ENCODE data around the gene NUP188.

NUP188 gene, protein sequence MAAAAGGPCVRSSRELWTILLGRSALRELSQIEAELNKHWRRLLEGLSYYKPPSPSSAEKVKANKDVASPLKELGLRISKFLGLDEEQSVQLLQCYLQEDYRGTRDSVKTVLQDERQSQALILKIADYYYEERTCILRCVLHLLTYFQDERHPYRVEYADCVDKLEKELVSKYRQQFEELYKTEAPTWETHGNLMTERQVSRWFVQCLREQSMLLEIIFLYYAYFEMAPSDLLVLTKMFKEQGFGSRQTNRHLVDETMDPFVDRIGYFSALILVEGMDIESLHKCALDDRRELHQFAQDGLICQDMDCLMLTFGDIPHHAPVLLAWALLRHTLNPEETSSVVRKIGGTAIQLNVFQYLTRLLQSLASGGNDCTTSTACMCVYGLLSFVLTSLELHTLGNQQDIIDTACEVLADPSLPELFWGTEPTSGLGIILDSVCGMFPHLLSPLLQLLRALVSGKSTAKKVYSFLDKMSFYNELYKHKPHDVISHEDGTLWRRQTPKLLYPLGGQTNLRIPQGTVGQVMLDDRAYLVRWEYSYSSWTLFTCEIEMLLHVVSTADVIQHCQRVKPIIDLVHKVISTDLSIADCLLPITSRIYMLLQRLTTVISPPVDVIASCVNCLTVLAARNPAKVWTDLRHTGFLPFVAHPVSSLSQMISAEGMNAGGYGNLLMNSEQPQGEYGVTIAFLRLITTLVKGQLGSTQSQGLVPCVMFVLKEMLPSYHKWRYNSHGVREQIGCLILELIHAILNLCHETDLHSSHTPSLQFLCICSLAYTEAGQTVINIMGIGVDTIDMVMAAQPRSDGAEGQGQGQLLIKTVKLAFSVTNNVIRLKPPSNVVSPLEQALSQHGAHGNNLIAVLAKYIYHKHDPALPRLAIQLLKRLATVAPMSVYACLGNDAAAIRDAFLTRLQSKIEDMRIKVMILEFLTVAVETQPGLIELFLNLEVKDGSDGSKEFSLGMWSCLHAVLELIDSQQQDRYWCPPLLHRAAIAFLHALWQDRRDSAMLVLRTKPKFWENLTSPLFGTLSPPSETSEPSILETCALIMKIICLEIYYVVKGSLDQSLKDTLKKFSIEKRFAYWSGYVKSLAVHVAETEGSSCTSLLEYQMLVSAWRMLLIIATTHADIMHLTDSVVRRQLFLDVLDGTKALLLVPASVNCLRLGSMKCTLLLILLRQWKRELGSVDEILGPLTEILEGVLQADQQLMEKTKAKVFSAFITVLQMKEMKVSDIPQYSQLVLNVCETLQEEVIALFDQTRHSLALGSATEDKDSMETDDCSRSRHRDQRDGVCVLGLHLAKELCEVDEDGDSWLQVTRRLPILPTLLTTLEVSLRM (N-terminal part only)

DNA sequence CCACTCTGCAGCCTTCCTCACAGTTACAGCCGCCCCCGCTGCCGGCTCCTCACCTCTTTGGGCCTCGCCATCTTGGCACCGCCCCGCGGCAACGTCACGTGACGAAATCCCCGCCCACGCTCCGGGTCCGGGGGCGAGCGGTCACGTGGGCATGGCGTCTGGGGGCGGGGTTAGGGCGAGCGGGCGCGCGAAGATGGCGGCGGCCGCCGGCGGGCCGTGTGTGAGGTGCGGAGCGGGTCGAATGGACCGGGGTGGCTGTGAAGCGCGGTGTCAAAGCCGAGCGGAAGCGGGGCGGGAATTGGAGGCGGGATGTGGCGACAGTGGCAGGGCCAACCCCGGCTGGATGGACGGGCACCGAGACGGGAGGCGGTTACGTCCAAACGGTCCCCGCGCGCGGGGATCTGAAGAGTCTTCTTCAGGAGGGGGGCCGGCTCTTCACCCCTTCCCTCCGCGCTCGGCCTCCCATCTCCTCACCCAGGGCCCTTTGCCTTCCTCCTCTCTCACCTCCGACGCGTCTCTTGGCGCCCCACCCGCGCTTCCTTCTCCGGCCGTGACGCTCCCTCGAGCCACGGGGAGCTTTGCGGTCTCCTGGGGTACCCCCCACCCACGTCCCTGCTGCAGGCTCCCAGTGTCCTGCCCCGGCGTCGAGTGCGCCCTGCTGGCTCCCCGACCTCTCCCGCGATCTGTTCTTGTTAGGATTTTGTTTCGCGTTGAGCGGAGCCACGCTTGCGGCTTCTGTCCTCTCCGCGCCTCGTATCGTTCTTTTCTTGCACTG is at the start of gene NUP188, which contains the start of gene DOLK:
NUP188 (plus strand) TSS at position 173 of the 775 bp plus-strand sequence; CDS start at position 194, 21 bp downstream.
DOLK (minus strand) TSS at position 77 of the 775 bp plus-strand sequence. CDS start 300 bp downstream, outside the sequence.
- DNase-seq (ENCODE audit: low spot score) = peak; percentile 96

DNA sequence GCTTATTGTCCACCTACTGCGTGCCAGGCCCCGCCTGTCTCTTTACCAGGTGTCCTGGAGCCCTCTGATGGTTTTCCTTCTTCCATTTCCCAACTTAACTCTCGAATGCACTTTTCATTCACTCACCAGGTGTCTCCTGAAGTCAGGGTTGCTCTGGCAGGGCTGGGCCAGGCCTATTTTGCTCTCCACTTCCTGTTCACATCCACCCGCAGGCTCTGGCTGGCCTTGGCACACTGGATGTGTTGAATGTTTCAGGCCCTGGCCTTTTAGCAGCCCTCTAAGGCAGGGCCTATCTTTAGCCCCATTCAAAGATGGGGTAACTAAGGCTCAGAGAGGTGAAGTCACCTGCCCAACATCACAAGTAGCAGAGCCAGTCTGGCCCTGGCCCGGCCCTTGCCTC is 49.1 kb upstream of the NUP188 start:
- no peak for DNase-seq (ENCODE audit: low spot score)

DNA sequence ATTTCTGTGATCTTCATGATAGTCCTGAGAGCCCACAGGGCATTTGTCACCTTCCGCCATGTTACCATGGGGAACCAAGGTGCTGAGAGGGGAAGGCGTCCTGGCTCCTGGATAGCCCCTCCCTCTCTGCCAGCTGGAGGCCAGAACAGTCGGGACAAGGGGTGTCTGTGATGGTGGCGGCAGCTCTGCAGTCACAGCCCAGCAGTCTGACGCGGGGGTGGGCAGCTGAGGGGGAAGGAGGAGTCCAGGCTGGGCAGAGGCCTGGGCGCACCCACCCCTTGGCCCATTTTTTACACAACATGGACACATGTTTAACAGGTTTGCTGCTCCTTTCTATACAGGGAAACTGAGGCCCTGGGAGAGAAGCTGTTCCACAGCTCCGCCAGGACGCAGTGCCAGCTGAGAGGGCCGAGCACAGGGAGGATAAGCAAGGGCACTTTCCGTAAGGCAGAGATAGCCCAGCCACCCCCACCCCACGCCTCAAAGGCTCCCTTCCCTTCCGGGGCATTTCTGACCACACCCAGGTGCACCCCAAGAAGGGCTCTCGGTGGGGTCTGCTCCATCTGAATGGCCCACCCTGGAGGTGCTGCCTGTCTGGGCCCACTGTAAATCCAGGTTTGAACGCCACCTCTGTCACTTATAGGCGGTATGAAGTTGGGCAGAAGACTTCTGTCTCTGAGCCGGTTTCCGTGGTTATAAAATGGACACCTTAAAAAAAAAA is 48.5 kb upstream of the NUP188 start:
- DNase-seq (ENCODE audit: low spot score) = no peak

DNA sequence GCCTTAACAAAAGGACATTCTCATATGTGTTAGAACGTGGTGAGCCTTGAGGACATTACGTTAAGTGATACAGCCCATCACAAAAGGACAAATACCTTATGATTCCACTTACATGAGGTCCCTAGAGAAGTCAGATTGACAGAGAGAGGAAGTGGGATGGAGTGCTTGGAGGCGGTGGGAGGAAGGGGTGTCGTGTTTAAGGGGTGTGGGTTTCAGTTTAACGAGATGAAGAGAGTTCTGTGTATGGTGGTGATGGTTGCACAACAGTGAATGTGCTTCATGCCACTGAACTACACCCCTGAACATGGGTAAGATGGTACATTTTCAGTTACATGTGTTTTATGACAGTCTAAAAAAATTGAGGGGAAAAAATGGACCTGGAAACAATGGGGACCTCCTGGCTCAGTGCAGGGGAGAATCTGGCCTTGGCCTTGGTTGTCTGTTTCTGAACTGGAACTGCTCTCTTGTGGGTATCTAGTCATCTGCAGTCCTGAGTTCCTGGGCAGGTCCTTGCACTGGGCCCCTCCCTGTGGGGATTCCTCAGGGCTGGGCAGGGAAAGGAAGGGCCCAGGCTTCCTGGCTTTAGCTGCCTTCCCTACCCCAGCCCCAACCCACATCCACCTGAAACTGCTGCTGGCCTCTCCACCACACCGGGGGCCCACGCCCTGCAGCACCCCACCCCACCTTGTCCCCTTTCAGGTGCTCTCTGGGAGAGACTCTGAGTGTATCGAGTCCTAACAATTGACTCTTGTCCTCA is 47.8 kb upstream of the NUP188 start:
- no peak for DNase-seq (ENCODE audit: low spot score)

DNA sequence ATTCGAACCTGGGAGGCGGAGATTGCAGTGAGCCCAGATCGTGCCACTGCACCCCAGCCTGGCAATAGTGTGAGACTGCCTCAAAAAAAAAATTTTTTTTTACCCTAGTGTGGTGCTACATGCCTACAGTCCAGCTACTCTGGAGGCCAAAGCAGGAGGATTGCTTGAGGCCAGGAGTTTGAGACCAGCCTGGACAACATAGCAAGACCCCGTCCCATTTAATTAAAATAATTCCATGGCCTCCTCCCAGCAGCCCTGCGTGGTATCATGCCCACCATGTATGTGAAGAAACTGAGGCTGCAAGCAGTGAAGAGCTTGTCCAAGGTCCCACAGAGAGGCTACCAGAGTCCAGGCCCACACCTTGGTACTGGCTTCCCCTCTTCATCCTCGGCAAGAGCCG is 46.1 kb upstream of the NUP188 start:
- no peak for DNase-seq (ENCODE audit: low spot score)

DNA sequence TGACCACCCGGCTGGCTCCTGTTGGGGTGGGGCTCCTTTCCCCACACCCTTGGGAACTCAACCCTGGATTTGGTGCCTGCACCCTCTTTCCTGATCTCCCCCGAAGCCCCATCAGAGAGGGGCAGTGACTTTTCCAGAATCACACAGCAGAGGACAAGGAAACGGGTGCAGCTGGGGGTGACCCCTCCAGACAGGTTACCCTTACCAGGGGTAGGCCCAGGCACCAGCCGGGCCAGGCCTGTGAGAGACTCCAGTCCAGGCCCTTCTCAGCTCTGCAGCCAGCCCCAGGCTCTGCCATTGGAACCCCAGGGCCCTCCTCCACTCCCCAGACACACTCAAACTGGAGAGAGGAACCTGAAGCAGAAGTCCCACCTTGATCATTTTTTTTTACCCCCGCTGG is 45.7 kb upstream of the NUP188 start:
- DNase-seq (ENCODE audit: low spot score) = no peak

DNA sequence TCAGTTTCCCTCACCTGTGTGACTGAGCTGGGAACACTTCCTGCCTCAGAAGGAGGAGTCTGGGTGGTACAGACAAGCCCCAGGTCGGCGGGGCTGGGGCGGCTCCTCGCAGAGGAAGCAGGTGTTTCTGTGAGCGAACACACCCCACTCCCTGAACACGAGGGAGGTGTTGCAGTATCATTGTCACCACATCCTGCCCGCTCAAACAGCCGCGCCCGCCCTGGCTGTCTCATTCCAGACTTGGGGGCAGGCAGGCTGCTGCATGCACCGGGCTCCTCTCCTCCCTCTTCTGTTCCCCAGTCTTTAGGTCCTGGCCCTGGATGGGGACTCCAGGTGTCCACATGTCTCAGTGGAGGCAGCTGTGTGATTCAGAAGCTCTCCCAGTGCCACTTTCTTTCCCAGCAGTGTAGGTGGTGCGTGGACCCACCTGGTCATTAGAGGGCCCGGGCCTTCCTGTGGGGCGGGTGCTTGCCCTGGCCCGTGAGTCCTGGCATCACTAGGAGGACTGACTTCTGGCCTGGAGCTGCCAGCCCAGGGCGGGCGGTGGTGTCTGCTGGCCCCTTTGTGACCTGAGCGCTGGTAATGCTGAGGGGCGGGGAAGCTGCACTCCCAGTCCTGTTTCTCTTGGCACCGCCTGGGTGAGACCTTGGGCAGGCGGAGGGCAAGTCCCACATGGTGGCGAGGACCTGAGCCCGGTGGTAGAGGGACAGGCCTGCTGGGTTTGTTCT is 45.0 kb upstream of the NUP188 start:
- DNase-seq (ENCODE audit: low spot score) = peak; percentile 82

DNA sequence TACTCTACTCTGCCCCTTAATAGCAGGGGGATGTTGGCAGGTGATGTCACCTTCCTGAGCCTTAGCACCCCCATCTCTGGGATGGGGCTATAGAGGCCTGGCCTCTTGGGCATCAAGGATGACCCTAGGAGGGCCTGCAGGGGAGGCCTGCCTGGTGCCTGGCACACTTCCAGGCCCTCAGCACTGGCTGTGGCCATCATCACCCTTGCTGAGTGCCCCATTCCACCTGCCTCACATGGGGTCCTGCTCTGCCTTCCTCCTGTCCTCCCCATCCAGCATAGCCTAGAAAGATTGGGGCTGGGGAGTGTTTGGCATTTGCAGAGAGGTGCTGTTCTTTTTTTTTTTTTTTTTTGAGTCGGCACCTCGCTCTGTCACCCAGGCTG is 44.4 kb upstream of the NUP188 start:
- DNase-seq (ENCODE audit: low spot score) = no peak

DNA sequence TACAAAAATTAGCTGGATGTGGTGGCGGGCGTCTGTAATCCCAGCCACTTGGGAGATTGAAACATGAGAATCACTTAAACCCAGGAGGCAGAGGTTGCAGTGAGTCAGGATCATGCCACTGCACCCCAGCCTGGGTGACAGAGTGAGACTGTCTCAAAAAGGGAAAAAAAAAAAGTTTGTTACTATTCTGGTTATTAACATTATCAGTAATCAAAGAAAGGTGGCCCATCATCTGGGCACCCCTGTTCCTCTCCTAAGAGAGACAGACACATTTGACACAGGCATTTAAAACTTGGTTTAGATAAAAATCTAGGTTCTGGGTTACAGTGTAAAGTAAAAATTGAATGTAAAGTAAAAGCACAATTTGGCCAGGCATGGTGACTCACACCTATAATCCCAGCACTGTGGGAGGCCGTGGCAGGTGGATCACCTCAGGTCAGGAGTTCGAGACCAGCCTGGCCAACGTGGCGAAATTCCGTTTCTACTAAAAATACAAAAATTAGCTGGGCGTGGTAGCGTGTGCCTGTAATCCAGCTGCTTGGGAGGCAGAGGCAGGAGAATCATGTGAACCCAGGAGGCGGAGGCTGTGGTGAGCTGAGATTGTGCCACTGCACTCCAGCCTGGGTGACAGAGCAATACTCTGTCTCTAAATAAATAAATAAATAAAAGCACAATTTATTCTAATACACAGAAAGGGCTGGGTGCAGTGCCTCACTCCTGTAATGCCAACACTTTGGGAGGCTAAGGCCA is 43.5 kb upstream of the NUP188 start:
- no peak for DNase-seq (ENCODE audit: low spot score)

DNA sequence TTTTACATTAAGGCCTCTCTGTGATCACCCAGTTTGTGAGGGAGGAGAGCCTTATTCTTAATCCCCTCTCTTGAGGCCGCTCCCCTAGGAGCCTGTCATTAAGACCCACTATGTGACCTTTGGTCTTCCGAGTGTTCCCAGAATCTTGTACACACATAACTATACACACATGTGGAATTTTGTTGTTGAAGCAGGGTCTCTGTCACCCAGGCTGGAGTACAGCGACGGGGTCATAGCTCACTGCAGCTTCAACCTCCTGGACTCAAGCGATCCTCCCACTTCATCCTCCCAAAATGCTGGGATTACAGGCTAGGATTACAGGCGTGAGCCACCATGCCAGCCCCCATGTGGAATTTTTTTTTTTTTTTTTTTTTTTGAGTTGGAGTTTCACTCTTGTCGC is 41.5 kb upstream of the NUP188 start:
- DNase-seq (ENCODE audit: low spot score) = no peak

DNA sequence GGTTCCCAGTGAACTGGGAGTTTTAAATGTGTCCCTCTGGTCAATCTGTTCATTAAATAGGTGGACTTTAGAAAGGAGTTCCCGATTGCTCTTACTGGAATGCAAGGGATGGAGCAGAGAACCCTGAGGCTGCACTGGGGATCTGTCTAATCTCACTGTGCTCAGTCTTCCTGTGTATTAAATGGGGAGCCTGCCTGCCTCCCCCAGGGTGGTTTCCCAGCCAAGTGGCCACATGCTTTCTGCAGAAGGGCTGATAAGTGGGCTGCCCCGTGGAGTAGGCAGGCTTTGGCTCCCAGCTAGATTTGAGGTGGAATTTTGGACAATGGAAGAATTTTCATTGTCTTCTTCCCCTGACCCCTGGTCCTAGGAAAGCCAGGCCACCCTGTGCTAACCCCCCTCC is 40.8 kb upstream of the NUP188 start:
- DNase-seq (ENCODE audit: low spot score) = no peak

DNA sequence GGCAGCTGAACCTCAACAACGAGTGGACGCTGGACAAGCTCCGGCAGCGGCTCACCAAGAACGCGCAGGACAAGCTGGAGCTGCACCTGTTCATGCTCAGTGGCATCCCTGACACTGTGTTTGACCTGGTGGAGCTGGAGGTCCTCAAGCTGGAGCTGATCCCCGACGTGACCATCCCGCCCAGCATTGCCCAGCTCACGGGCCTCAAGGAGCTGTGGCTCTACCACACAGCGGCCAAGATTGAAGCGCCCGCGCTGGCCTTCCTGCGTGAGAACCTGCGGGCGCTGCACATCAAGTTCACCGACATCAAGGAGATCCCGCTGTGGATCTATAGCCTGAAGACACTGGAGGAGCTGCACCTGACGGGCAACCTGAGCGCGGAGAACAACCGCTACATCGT is 39.1 kb upstream of the NUP188 start:
- no peak for DNase-seq (ENCODE audit: low spot score)

DNA sequence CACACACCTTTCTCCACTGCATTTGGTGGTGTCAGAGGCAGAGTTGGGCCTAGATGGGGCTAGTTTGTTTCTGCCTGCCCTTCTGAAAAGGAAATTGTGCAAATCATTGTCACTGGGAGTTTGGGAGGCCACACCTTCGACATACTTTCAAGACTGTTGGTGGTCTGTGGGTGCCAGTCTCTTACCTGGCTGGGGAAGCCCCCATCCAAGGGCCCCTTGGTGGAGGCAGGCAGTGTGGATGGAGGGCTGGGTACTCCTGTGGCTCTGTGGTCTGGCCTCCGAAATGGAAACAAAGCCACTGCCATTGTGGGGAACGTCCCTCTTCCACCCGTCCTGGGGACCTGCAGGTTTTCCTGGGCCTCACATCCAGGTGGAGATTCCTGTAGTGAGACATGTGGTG is 37.6 kb upstream of the NUP188 start:
- no peak for DNase-seq (ENCODE audit: low spot score)

DNA sequence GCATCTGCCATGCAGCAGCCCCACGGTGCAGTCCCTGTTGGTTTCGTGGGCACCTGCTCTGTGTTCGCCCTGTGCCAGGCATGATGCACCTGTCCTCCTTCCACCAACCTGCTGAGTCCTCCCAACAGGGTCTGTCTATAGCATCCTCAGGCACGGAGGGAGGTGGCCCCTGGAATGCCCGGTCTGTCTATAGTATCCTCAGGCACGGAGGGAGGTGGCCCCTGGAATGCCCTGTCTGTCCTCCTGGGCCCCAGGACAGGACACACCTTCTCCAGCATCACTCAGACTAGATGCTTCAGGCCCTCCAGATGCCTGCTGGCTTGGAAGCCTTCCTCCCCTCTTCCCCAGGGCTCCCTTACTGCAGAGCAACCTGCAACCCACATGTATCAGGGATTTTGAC is 36.6 kb upstream of the NUP188 start:
- no peak for DNase-seq (ENCODE audit: low spot score)

DNA sequence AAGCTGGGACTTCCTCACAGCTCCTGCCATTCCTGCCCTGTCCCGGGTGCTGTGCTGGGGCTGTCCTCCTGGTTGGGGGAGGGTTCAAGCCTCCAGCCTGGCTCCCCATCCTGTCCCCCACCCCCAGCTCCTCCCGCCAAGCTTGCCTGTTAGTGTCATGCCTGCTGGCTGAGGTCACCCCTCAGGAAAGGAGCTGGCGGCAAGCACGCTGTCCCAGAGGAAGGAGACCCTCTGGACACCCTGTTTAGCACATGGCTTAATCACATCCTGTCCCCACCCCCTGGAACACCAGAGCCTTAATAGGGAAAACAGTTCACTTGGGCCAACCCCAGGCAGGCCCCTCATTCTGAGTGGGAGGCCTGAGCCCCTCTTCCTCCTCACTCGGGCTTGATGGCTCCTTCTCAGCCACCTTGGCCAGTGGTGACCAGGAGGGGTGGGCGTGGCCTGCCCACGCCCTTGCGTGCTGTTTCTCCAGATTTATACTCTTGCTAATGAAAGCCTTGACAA is 35.9 kb upstream of the NUP188 start:
- DNase-seq (ENCODE audit: low spot score) = no peak

DNA sequence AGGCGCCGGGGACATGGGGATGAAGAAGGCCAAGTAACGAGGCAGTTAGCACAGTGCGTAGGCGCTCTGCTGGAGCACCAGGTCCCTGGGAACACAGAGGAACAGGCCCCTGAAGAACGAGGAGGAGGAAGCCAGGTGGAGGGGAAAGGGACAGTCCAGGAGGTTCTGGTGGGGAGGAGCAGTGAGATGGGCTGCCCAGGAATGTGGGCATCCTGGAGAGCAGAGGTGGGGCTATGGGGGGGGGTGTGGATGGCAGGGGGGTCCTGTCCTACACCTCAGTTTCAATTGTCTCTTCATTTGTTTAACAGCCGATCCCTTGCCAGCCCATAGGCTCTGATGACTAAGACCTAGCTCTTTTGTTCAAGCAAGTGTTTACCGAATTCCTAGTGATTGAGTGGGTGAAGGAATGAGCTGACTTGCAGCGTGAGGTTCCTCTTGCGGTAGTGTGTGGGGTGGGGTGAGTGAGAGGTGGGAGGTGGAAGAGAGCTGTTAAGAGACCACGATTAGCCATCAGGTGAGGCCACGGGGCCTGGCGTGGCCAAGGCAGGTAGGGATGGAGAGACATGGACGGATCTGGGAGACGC is 35.1 kb upstream of the NUP188 start:
- DNase-seq (ENCODE audit: low spot score) = no peak

DNA sequence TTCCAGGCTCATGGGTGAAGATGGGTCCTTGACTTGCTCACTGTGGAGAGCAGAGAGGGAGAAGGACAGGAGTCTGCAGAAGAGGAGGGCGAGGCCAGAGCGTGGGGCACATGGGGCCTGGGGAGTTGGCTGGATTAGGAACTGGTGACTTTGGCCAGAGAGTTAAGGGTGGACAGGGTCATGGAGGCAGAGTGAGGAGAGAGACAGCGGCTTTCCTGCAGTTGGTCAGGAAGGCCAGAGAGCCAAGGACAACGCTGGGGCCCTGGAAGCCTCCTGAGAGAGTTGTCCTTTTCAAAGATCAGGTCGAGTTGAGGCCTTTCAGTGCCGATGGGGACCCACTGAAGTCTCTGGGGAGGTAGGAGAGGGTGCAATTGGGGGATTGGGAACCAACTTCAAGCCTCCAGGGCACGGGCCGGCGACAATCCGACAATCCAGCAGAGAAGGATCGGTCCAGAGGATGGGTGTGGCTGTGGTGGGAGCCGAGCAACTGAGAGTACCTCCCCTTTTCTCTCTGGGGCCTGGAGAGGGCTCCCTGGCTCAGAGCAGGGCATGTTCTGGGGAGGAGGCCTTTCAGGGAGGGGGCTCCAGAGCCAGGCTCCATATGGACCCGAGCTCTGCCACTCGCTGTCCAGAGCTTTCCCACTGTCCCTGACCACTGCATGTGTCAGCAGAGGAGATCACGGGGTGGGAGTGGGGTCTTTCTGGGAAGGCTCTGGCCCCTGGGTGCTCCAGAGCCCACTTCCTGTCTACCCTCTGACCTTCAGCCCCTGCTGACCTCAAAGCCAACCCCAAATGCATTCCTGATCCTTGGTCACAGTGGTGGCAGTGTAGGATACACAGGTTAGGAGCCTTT is 34.2 kb upstream of the NUP188 start:
- DNase-seq (ENCODE audit: low spot score) = no peak
